Stimulated activated CD8-positive, alpha-beta memory T cell treated with anti-CD3 and anti-CD28 coated beads, Interleukin-2, amount 100 ng/mL, for 48 hours (primary cell): ENCODE results near the gene HK1.
"Not testable (repeated sequence)": the region's sequence is repeated elsewhere in the genome, so short reads cannot be mapped to it uniquely, and the experiment has no call there.

ENCODE experiments used
- DNase-seq, 2 donors: peaks; one replicate each; pipeline ENCODE4 v3.0.0-alpha.2; 2020; ENCODE audit warnings: low read depth in 2 of 2

The HK1 gene

GRCh38 chr10:69278446-69278963 is at the start of gene HK1:
HK1 (plus strand) TSS chr10:69278496.
- no peak for DNase-seq

DNA sequence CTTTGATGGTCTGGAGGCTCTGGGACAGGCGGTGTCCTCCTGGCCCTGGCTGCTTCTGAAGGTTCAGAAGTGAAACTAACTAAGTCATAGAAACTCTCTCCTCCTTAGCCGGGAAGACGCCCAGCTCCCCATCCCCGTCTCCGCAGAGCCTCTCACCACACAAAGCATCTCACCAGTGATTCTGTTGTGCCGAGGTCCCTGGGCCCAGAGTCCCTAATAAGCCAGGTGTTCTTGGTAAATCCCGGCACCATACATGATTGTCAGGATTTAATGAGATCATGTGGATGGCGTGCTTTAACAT is 48.7 kb upstream of the HK1 start:
- no peak for DNase-seq

- DNase-seq: no peak
Observed at GRCh38 chr10:69230128-69230527, 48.2 kb upstream of the HK1 start.

DNA sequence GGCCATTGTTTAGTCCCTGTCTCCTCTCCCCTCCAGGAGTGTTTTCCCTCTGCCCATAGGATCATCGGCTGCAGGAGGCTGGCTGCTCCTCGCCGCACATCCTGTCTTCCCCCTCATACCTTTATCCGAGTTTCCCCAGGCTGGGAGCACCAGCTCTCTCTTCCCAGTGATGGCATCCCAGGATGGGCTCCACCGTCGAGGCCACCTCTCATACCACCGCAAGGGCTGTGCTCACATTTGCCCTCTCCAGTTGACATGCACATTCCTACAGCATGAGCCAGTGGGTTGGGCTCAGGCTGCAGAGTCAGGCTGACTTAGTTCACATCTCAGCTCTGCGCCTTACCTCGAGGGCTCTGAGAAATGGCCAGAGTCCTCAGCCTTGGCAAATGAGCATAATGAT is 46.0 kb upstream of the HK1 start:
- DNase-seq: no peak

DNA sequence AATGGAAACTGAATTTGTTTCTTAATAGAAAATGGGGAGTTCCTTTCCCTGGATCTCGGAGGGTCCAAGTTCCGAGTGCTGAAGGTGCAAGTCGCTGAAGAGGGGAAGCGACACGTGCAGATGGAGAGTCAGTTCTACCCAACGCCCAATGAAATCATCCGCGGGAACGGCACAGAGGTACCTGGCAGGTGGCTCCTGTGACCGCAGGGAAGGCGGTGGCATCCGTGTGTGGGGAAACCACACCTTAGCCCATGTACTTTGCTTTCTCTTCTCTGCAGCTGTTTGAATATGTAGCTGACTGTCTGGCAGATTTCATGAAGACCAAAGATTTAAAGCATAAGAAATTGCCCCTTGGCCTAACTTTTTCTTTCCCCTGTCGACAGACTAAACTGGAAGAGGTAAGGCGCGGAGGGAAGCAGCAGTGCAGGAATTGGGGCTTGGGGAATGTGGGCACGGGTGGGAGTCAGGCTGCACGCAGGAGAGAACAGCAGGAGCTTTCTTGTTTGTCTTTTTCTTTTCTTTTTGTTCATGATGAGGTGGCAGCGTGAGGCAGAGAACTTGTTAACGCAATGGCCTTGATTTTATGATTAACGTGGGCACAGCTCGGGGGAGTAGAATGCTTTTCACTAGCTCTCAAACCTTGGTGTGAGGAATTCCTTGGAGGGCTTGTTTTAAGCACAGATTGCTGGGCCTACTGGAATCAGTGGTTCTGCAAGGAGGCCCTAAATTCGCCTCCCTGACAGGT is 45.4 kb upstream of the HK1 start:
- no peak for DNase-seq

- no peak for DNase-seq
Observed at GRCh38 chr10:69234447-69234846, 43.8 kb upstream of the HK1 start.

GRCh38 chr10:69237528-69238159 is 40.7 kb upstream of the HK1 start:
- DNase-seq: peak; percentile 69 to 87

DNA sequence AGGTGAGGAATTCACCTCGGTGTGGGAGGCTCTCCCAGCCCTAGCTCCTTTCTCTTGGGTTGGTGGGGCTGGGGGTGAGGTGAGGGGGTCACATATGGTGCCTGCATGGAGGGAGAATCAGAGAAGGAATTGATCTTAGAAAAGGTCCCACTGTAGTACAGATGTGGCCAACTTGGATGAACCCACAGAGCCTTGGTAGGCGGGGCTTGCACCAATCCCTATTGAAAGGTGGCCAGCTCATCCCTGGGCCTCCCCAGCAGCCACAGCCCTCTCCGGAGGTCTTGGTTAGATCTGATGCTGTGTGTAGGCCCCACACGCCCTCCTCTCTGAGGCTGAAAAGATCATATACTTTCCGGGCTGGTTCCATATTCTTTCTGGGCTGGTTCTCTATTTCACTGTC is 39.2 kb upstream of the HK1 start:
- no peak for DNase-seq

DNA sequence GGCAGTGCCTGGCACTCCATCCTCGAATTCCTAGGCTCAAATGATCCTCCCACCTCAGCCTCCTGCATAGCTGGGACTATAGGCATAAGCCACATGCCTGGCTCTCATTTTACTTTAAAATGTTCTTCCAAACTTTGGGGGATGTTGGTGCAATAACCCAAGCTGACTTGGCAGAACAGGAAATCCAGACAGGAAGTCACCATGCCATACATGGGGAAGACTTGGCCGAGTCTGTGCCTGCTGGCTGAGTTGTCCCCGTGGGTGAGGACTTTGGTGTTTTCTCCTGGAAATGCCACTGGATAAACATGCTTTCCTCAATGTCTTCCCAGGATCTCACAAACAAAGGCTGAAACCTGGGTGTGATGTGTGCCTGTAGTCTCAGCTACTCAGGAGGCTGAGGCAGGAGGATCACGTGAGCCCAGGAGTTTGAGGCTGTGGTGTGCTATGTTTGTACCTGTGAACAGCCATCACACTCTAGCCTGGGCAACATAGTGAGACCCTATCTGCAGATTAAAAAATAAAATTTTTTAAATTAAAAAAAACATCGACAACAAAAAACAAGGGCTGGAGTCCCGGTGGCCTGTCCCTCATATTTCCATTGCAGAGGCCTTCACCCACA is 38.4 kb upstream of the HK1 start:
- DNase-seq: no peak

DNA sequence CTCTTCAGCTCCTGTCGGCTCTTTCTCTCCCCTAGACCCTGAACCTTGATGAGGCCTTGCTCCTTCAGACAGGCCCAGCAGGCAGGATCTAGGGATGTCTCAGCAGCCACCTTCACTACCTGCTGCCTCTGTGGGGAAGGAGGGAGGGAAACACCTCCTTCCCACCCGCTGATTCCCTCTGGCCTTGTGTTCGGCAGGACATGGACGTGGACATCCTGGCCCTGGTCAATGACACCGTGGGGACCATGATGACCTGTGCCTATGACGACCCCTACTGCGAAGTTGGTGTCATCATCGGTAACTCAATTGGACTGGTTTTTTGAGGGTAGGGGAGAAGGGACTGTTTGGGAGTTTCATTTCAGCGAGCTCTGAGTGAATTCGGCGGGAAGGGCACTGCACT is 37.8 kb upstream of the HK1 start:
- DNase-seq: no peak

DNA sequence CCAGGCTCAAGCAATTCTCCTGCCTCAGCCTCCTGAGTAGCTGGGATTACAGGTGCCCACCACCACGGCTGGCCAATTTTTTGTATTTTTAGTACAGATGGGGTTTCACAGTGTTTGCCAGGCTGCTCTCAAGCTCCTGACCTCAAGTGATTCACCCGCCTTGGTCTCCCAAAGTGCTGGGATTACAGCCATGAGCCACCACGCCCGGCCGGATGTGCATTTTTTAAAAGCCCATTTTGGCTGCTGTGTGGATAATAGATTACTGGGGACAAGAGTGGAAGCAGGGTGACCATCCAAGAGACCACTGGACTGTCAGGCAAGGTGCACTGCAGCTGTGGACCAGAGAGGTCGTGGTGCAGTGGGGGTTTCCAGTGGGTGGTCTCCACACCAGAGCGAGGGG is 36.7 kb upstream of the HK1 start:
- no peak for DNase-seq

GRCh38 chr10:69242040-69242851 is 36.0 kb upstream of the HK1 start:
- DNase-seq: no peak

DNA sequence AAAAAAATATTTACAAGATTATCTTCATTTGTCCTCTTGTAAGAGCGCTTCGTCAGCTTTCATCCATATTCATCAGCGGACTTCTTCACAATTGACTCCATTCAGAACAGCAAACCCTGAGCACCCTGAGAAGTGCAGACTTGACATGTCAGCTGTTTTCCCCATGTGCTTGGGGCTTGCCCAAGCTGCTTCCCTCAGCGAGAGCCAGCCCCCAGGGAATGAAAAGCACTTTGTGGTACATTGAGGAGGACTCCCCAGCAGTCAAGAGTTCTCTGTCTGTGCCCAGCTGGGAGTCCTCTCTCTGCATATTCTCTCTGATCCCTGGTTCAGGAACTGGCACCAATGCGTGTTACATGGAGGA is 35.5 kb upstream of the HK1 start:
- DNase-seq: no peak

- DNase-seq: no peak
Observed at GRCh38 chr10:69243817-69244216, 34.5 kb upstream of the HK1 start.

GRCh38 chr10:69246036-69246435 is 32.3 kb upstream of the HK1 start:
- no peak for DNase-seq

DNA sequence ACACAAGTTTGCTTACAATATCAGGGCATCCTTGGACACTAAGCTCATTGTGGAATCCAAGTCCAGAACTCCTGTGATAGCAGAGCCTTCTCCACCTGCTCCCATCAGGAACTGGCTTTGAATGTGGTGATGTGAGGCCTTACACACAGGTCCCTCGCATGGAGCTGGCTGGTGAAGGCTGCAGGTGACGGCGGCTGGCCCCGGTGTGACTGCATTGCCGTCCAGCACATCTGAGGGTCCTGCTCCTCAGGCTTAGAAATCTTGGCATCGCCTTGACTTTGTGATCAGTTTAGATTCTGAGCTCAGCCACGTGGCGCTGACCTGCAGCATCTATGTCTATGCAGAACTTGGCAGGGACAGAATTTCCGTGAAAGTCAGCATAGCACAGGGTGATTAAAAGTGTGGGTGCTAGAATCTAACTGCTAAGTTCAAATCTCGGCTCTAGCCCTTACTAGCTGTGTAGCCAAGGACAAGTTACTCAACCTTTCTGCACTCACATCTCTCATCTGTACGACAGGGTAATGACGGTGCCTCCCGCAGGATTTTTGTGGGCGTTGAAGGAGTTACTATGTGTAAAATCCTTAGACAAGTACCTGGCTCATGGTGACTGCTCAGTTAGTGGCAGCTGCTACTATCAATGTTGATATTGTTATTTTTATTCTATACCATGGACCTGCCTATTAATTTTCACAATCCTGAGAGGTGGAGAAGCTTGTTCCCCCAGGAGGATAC is 31.5 kb upstream of the HK1 start:
- no peak for DNase-seq

DNA sequence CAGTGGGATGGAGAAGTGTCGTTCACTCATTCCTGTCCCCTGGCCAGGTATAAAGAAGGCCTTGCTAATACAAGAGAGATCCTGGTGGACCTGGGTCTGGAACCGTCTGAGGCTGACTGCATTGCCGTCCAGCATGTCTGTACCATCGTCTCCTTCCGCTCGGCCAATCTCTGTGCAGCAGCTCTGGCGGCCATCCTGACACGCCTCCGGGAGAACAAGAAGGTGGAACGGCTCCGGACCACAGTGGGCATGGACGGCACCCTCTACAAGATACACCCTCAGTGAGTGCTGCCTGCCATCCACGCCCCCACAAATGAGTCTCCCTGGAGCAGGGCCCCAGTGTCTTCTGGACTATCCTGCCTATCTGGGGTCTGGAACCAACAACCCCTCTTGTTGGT is 31.0 kb upstream of the HK1 start:
- DNase-seq: no peak

DNA sequence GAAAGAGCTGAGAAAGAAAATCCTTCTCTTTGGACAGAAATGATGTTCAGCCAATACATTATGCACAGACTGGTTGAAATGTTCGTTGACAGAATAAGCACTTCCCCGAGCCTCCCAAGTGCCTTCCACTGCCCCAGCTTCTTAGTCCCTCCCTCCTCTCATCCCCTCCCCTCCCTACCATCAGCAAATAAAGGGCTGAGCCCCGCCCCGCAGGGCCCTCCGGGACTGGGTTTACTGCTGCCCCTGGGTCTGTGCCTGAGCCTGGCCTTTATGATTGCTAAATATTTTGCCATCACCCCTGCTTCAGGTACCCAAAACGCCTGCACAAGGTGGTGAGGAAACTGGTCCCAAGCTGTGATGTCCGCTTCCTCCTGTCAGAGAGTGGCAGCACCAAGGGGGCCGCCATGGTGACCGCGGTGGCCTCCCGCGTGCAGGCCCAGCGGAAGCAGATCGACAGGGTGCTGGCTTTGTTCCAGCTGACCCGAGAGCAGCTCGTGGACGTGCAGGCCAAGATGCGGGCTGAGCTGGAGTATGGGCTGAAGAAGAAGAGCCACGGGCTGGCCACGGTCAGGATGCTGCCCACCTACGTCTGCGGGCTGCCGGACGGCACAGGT is 30.1 kb upstream of the HK1 start:
- no peak for DNase-seq

DNA sequence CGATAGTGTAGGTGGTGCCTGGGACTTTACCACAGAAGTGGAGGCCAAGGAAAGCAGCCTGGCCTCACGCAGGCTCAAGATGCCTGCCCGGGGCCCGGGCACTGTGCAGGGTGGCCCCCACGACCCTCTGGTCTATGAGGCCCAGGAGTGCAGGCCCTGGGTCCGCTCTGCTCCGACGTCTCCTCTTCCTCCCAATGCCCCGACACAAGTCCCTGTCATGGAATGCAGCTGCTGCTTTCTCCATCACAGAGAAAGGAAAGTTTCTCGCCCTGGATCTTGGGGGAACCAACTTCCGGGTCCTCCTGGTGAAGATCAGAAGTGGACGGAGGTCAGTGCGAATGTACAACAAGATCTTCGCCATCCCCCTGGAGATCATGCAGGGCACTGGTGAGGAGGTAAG is 28.3 kb upstream of the HK1 start:
- no peak for DNase-seq

DNA sequence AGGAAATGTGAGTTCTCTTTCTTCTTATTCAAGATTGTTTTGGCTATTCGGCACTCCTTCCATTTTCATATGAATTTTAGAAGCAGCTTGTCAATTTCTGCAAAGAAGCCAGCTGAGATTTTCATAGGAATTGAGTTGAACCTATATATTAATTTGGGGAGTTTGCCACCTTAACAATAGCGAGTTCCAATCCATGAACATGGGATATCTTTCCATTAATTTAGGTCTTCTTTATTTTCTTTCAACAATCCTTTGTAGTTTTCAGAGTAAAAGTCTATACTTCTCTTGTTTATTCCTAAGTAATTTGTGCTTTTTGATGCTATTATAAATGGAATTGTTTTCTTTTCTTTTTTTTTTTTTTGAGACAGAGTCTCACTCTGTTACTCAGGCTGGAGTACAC is 26.9 kb upstream of the HK1 start:
- DNase-seq: not testable (repeated sequence)

- no peak for DNase-seq
Observed at GRCh38 chr10:69253171-69253570, 25.1 kb upstream of the HK1 start.
